ENCODE data around the gene ZMIZ1. TPM values are rescaled to one million over a fixed set of nuclear protein-coding genes. Genes with fewer than 3 reads are reported as not detected.
A peak's percentile ranks its signal among the peaks of the same experiment; 100 is the strongest.

The ZMIZ1 gene
- total and polyA plus RNA-seq, 12 donors: 6.6 to 113 (median 55.1) TPM

DNA sequence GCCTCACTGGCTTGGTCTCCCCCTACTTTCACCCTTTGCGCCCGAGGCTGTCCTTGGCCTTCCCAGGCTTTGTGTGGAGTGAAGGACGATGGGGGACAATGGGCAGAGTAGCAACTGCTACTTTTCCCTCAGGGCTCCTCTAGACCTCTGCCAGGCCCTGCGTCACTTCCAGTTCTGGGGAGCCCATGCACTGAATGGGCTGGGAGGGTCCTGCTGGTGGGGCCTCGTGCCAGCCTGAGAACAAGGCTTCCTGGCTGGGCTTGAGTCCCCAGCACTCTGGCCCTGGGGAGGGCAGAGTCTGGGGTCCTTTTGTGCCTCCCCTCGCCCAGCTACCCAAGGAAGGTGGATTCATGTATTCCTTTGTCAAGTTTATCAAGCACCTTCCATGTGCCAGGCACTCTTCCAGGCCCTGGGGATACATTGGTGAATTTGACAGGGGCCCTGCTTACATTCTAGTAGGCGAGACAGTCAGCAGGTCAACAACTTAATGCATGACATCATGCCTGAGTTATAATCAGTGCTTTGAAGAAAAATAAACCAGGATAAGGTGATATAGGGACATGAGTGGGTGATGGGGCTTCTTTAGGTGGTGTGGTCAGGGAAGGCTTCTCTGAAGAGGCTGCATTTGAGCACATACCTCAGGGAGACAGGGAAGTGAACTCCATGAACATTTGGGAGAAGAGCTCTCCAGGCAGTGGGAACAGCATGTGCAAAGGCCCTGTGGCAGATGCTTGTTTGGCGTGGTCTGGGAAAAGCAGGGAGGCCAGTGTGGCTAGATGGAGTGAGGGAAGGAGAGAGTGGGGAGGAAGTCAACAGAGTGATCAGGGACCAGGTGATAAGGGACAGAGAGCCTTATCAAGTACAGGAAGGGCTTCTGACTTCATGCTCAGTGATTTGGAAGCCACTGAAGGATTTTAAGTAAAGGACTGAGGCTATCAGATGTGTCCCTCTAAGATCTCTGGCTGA, 14.1 kb downstream of the ZMIZ1 start:
- Histone ChIP-seq H3K4me3 (no peak overlapping the region), H3K36me3 (replicated peaks in 1 of 2) (no peaks in the 10 kb centered on the region), H3K4me1 (replicated peaks in 1 of 2) (peaks cover 58 to 93% of the 10 kb centered on the region in 2 donors), H3K27me3 (no peaks in the 10 kb centered on the region), H3K27ac (peak overlapping the region in 4 of 5 donors; percentile 54 to 83 (median 69)), H3K9me3 (replicated peaks in 1 of 3) (no peaks in the 10 kb centered on the region)
- 62 to 77% (median 65%) methylated on average over 5 to 8 of the region's 8 CpGs for WGBS, 4 donors
- intact Hi-C loops (cut with DNase I): no loop called here
- TF ChIP-seq POLR2A (IDR thresholded peaks at IDR 0.05) (no peak), CTCF (IDR thresholded peaks at IDR 0.05) (no peak)
- peak in 1 of 7 donors; percentile 17 for DNase-seq

- Histone ChIP-seq H3K4me3 (no peak overlapping the region), H3K4me1 (replicated peaks in 1 of 2) (peaks cover 50 to 85% of the 10 kb centered on the region in 2 donors), H3K36me3 (replicated peaks in 1 of 2) (no peaks in the 10 kb centered on the region), H3K27me3 (no peaks in the 10 kb centered on the region), H3K9me3 (replicated peaks in 1 of 3) (no peaks in the 10 kb centered on the region), H3K27ac (peak overlapping the region in 4 of 5 donors; percentile 54 to 83 (median 69))
- peak; percentile 82 to 97 (median 94) for DNase-seq
- WGBS, 4 donors: 27 to 38% (median 33%) methylated on average over 7 to 9 of the region's 9 CpGs
- TF ChIP-seq CTCF (IDR thresholded peaks at IDR 0.05): no peak
- no peak for TF ChIP-seq POLR2A (IDR thresholded peaks at IDR 0.05)
- intact Hi-C loops (cut with DNase I): no loop called here
These were observed 15.5 kb downstream of the ZMIZ1 start for GRCh38 chr10:79084012-79084971.

GRCh38 chr10:79084972-79085597, 16.3 kb downstream of the ZMIZ1 start:
- intact Hi-C loops (cut with DNase I): no loop called here
- Histone ChIP-seq H3K36me3 (replicated peaks in 1 of 2) (no peaks in the 10 kb centered on the region), H3K27ac (peak overlapping the region in 2 of 5 donors; percentile 78 to 83), H3K4me1 (replicated peaks in 1 of 2) (peaks cover 42 to 80% of the 10 kb centered on the region in 2 donors), H3K27me3 (no peaks in the 10 kb centered on the region), H3K4me3 (no peak overlapping the region), H3K9me3 (replicated peaks in 1 of 3) (no peaks in the 10 kb centered on the region)
- 70 to 88% (median 85%) methylated on average over 7 to 14 of the region's 14 CpGs for WGBS, 4 donors
- no peak for TF ChIP-seq CTCF (IDR thresholded peaks at IDR 0.05)
- TF ChIP-seq POLR2A (IDR thresholded peaks at IDR 0.05): no peak
- DNase-seq: no peak

All from adrenal gland (tissue), 12 donors.